ENCODE results near the gene PDZRN3.

The PDZRN3 gene

GRCh38 chr3:73597476-73597875 is 27.3 kb downstream of the PDZRN3 start:
- TF ChIP-seq CTCF (conservative IDR thresholded peaks at IDR 0.05) = no peak
- H3K27ac ChIP-seq = no peak overlapping the region

- H3K27ac ChIP-seq = no peak overlapping the region
Measured at GRCh38 chr3:73592154-73593144, 32.3 kb downstream of the PDZRN3 start.

GRCh38 chr3:73591286-73591800 is 33.4 kb downstream of the PDZRN3 start:
- H3K27ac ChIP-seq = no peak overlapping the region
- no peak for TF ChIP-seq CTCF (conservative IDR thresholded peaks at IDR 0.05)

More at GRCh38 chr3:73592154-73593144, 32.3 kb downstream of the PDZRN3 start:
- no peak for TF ChIP-seq CTCF (conservative IDR thresholded peaks at IDR 0.05)

- no peak for TF ChIP-seq CTCF (conservative IDR thresholded peaks at IDR 0.05)
- H3K27ac ChIP-seq = no peak overlapping the region
Measured at GRCh38 chr3:73586628-73587027, 38.1 kb downstream of the PDZRN3 start.

- TF ChIP-seq CTCF (conservative IDR thresholded peaks at IDR 0.05) = no peak
- H3K27ac ChIP-seq = no peak overlapping the region
Measured at GRCh38 chr3:73586190-73586589, 38.6 kb downstream of the PDZRN3 start.

GRCh38 chr3:73584873-73585272 is 39.9 kb downstream of the PDZRN3 start:
- H3K27ac ChIP-seq = no peak overlapping the region
- no peak for TF ChIP-seq CTCF (conservative IDR thresholded peaks at IDR 0.05)

- TF ChIP-seq CTCF (conservative IDR thresholded peaks at IDR 0.05) = no peak
- no peak overlapping the region for H3K27ac ChIP-seq
Measured at GRCh38 chr3:73582535-73582934, 42.2 kb downstream of the PDZRN3 start.

Data from VCaP (cell line).